SK-N-SH treated with all-trans-retinoic acid at 6 μM for 48 hours (cell line): ENCODE measurements around the gene SUMO1.

Source experiments
- ESRRG ChIP-seq: fragments of 250-450 bp; sonication (Bioruptor Pico); IDR thresholded peaks from 2 replicates; pipeline ENCODE4 v1.6.1; 2021; ENCODE audit warnings: mild to moderate bottlenecking
- PATZ1 ChIP-seq: fragments of 250-450 bp; sonication (Bioruptor Pico); IDR thresholded peaks from 2 replicates; pipeline ENCODE4 v1.8.0; 2020; ENCODE audit warnings: mild to moderate bottlenecking, moderate library complexity, borderline replicate concordance
- PPARA ChIP-seq: fragments of 250-450 bp; sonication (Bioruptor Pico); IDR thresholded peaks from 2 replicates; pipeline ENCODE4 v1.5.0; 2020; ENCODE audit warnings: mild to moderate bottlenecking, borderline replicate concordance
- RARB ChIP-seq: fragments of 250-450 bp; sonication (Bioruptor Pico); IDR thresholded peaks from 2 replicates; pipeline ENCODE4 v1.8.0; 2021; ENCODE audit warnings: mild to moderate bottlenecking, moderate library complexity
- TOX ChIP-seq: fragments of 250-450 bp; sonication (Bioruptor Pico); IDR thresholded peaks from 2 replicates; pipeline ENCODE4 v1.8.0; 2021; ENCODE audit warnings: mild to moderate bottlenecking, moderate library complexity, borderline replicate concordance
- ZFP3 ChIP-seq: fragments of 250-450 bp; sonication (Bioruptor Pico); IDR thresholded peaks from 2 replicates; pipeline ENCODE4 v1.5.0; 2020; ENCODE audit warnings: mild to moderate bottlenecking, moderate library complexity
- ZFP30 ChIP-seq: fragments of 450-650 bp; formaldehyde crosslinking; IDR thresholded peaks from 2 replicates; pipeline ENCODE4 v1.5.0; 2022; ENCODE audit warnings: mild to moderate bottlenecking, moderate library complexity

- TF ChIP-seq ZFP3: no peak
- no peak for TF ChIP-seq TOX (CRISPR knock-in tag)
- no peak for TF ChIP-seq RARB (CRISPR knock-in tag)
- TF ChIP-seq PATZ1 (CRISPR knock-in tag): no peak
- TF ChIP-seq ZFP30 (CRISPR knock-in tag): no peak
- TF ChIP-seq PPARA: no peak
- TF ChIP-seq ESRRG (CRISPR knock-in tag): no peak
Observed at GRCh38 chr2:202196727-202197126, 41.7 kb downstream of the SUMO1 start.
